Activated CD8-positive, alpha-beta memory T cell treated with anti-CD3 and anti-CD28 coated beads, Interleukin-2, amount 10 ng/mL, durations not matched to agents 7 days and 5 days (primary cell): ENCODE measurements around the gene MYL2. TPM values are rescaled to one million over a fixed set of nuclear protein-coding genes. Genes with fewer than 3 reads are reported as not detected.
A peak's percentile ranks its signal among the peaks of the same experiment; 100 is the strongest.

Experiments used
- ATAC-seq: fragments of 150-1000 bp; cut with Tn5 transposase; one replicate; pipeline ENCODE4 v1.10.0; 2021; ENCODE audit warnings: moderate library complexity
- CTCF ChIA-PET: fragments of 350-600 bp; sonication (Branson Sonifier 250); formaldehyde crosslinking; loops from one replicate; lab custom pipeline; 2021; ENCODE audit warnings: antibody characterized with exemption; lab: Charles Lee
- DNase-seq: peaks from one replicate; pipeline ENCODE4 v3.0.0-alpha.2; 2020
- H3K27ac Mint-ChIP-seq: one replicate; pipeline ENCODE4 v1.8.0; 2021; ENCODE audit warnings: mild to moderate bottlenecking, mixed read lengths
- H3K27me3 Mint-ChIP-seq: one replicate; pipeline ENCODE4 v1.8.0; 2021; ENCODE audit warnings: mixed read lengths
- H3K36me3 Mint-ChIP-seq: one replicate; pipeline ENCODE4 v1.8.0; 2021; ENCODE audit warnings: mild to moderate bottlenecking, mixed read lengths
- H3K4me1 Mint-ChIP-seq: one replicate; pipeline ENCODE4 v1.8.0; 2021; ENCODE audit warnings: mixed read lengths
- H3K4me3 Mint-ChIP-seq: one replicate; pipeline ENCODE4 v1.8.0; 2021; ENCODE audit warnings: mild to moderate bottlenecking, moderate library complexity, mixed read lengths
- H3K9me3 Mint-ChIP-seq: one replicate; pipeline ENCODE4 v1.8.0; 2022; ENCODE audit warnings: low read depth, mixed read lengths
- total RNA-seq, 2 experiments: library from RNA; stranded (reverse); gene quantifications; one replicate each; pipeline ENCODE4 v1.2.3, GENCODE V29; 2021

Gene MYL2
- total RNA-seq, 2 experiments from 2014 or later, result not detected

DNA sequence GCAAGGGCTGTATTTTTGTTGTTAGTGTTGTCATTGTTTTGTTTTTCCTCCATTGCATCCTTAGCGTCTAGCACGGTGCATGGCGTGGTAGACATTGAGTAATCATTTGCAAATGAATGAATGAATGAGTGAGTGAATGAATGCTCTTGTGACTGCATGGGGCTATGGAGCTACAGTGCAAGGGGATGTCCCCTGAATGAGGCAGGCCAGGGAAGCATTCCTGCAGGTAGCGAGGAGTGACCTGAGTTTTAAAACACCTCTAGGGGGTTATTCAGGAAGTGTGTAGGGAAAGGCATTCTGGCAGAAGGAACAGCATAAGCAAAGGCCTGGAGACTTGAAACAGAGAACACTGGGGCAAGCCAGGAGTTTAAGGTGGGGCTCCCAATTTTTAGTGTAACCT lies 16.9 kb downstream of the MYL2 start:
- no peak for ATAC-seq
- H3K36me3 Mint-ChIP-seq, result no peaks in the 10 kb centered on the region
- no peaks in the 10 kb centered on the region for H3K4me1 Mint-ChIP-seq
- no peaks in the 10 kb centered on the region for H3K9me3 Mint-ChIP-seq
- CTCF ChIA-PET, result no interaction called here
- no peak overlapping the region for H3K4me3 Mint-ChIP-seq
- DNase-seq, result no peak
- no peak overlapping the region for H3K27ac Mint-ChIP-seq
- peaks cover 3% of the 10 kb centered on the region for H3K27me3 Mint-ChIP-seq

DNA sequence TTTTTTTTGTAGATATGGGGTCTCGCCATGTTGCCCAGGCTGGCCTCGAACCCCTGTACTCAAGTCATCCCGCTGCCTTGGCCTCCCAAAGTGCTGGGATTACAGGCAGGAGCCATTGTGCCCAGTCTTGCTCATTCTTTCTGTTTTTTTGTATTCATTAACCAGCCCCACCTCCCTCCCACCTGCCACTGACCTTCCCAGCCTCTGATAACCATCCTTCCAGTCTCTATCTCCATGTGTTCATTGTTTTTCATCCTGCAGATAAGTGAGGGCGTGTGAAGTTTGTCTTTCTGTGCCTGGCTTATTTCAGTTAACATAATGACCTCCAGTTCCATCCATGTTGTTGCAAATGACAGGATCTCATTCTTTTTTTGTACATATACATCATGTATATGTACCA lies 19.0 kb downstream of the MYL2 start:
- Mint-ChIP-seq H3K27ac (no peak overlapping the region), H3K4me1 (no peaks in the 10 kb centered on the region), H3K4me3 (no peak overlapping the region), H3K9me3 (no peaks in the 10 kb centered on the region), H3K36me3 (no peaks in the 10 kb centered on the region), H3K27me3 (peaks cover 5% of the 10 kb centered on the region)
- CTCF ChIA-PET, result no interaction called here
- no peak for DNase-seq
- no peak for ATAC-seq

DNA sequence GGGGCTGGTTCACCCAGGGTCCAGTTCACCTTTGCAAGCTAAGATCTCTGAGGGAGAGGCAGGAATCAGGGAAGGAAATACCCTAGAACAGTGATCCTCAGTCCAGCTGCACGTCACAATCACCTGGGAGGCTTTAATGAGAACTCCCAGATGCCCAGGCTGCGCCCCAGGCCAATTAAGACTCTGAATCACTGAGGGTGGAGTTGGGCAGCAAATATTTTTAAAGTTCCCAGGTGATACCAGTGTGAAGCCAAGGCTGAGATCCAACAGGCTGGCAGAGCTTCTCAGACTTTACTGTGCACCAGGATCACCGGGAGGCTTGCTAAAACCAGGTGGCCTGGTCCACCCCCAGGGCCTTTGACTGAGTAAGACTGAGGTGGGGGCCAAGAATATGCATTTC lies 23.8 kb downstream of the MYL2 start:
- no peak for DNase-seq
- H3K36me3 Mint-ChIP-seq, result no peaks in the 10 kb centered on the region
- H3K4me1 Mint-ChIP-seq, result peaks cover 4% of the 10 kb centered on the region
- H3K4me3 Mint-ChIP-seq, result no peak overlapping the region
- CTCF ChIA-PET, result interaction anchor here (0.6 to 3.3 kb wide), 4 partner anchors 9 to 124 kb away, joined by 3 to 15 read pairs (median 6); no protein-coding TSS in a partner anchor
- H3K27me3 Mint-ChIP-seq, result peaks cover 24% of the 10 kb centered on the region
- no peak overlapping the region for H3K27ac Mint-ChIP-seq
- ATAC-seq, result no peak
- H3K9me3 Mint-ChIP-seq, result no peaks in the 10 kb centered on the region

DNA sequence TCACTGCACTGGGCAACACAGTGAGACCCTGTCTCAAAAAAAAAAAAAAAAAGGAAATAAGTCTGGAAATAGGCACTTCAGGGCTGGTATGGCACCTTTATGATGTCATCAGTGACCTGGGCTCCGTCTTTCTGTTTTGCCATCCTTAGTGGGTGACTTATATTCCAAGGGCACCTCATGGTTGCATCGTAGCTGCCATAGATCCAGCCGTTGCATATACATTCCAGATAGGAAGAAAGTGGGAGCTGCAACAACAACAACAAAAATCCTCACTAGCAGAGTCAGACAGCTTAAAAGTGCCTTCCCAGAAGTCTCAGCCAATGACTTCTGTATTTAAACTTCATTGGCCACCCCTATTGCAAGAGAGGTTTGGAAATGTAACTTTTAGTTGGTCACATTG lies 26.4 kb downstream of the MYL2 start:
- CTCF ChIA-PET, result interaction anchor here (1.6 to 2.8 kb wide), 2 partner anchors 12 to 13 kb away, joined by 5 to 9 read pairs; no protein-coding TSS in a partner anchor
- no peak overlapping the region for H3K27ac Mint-ChIP-seq
- H3K4me3 Mint-ChIP-seq, result no peak overlapping the region
- H3K9me3 Mint-ChIP-seq, result no peaks in the 10 kb centered on the region
- H3K4me1 Mint-ChIP-seq, result peaks cover 4% of the 10 kb centered on the region
- no peak for DNase-seq
- no peak for ATAC-seq
- no peaks in the 10 kb centered on the region for H3K36me3 Mint-ChIP-seq
- H3K27me3 Mint-ChIP-seq, result peaks cover 30% of the 10 kb centered on the region

DNA sequence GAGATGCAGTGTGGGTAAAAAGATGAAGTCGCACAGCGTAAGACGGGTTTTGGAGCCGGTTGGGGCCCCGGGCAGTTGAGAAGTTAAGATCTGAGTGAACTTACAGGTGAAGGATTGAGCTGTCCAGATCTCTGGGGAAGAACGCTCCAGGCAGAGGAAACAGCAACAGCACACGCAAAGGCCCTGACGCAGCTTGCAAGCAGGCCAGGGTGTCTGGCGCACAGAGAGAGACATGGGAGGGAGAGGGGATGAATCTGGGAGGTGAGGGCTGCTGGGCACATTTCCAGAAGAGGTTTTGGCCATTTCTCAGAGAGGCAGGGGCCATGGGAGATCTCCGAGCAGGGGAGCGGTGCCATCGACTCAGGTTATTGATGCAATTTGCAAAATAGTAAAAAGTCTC lies 31.0 kb downstream of the MYL2 start:
- DNase-seq (no peak), ATAC-seq (no peak)
- Mint-ChIP-seq H3K36me3 (no peaks in the 10 kb centered on the region), H3K4me1 (peaks cover 6% of the 10 kb centered on the region), H3K27me3 (peaks cover 20% of the 10 kb centered on the region), H3K27ac (no peak overlapping the region), H3K9me3 (no peaks in the 10 kb centered on the region), H3K4me3 (no peak overlapping the region)
- CTCF ChIA-PET, result interaction anchor here (3.0 kb wide), 1 partner anchor 8 kb away, joined by 15 read pairs; no protein-coding TSS in a partner anchor

DNA sequence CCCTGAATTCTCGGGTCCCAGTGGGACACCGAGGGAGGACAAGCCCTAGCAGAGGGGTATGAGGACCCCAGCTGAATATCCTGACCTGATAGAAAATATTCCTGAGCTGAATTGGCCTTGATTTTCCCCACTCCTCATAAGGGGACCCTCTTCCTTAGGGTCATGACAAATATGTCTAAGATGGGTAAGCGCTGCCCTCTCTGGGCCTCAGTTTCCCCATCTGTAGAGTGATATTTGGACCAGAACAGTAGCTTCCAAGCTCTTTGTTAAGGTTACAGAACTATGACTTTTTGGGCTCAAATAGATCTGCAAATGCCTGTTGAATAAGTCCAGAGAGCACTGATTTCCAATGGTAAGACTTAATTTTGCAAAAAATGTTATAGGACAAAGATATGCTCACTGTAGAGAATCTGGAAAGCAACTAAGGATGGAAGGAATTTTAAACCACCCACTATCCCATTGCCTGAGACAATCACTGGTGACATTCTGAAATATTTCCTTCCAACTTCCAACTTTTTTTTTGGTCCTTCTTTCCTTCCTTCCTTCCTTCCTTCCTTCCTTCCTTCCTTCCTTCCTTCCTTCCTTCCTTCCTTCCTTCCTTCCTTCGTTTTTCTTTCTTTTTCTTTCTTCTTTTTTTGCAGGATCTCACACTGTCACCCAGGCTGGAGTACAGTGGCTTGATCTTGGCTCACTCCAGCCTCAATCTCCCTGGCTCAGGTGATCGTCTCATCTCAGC lies 32.0 kb downstream of the MYL2 start:
- Mint-ChIP-seq H3K4me3 (no peak overlapping the region), H3K27me3 (peaks cover 18% of the 10 kb centered on the region), H3K27ac (no peak overlapping the region), H3K36me3 (no peaks in the 10 kb centered on the region), H3K4me1 (peaks cover 6% of the 10 kb centered on the region), H3K9me3 (no peaks in the 10 kb centered on the region)
- DNase-seq, result no peak
- peak; percentile 13 for ATAC-seq
- CTCF ChIA-PET, result interaction anchor here (0.6 to 3.0 kb wide), 30 partner anchors 8 to 457 kb away, joined by 3 to 15 read pairs (median 4); partner anchors contain the start of genes ARPC3, CCDC63, FAM216A and GPN3

DNA sequence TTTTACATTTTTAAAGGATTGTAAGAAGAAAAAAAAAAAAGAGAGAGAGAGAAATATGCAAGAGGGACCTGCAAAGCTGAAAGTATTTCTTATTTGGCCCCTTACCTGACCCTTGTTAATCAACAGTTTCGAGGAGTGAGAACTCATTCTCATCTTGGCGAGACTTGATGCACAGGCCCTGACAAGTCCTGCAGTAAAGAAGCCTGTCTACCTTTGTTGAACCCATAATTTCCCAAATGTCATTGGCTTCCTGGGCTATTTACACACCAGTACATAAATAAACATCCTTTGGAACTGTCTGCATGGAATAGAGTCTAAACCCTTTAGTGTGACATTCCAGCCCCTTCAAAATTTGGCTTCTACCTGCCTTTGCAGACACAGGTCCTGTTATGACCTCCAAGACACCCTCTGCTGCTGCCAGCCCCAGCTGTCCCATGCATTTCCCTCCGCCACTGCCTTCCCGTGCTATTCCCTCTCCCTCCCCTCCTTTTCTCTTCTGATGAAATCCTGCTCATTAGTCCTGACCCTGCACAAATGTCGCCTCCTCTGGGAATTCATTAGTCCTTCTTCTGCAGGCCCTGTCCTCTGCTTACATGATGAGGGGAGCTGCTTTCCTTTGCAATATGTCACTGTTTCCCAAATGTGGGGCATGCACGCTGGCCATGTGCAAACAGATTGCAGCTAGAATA lies 35.1 kb downstream of the MYL2 start:
- ATAC-seq (no peak), DNase-seq (no peak)
- no peak overlapping the region for H3K27ac Mint-ChIP-seq
- peaks cover 7% of the 10 kb centered on the region for H3K27me3 Mint-ChIP-seq
- H3K9me3 Mint-ChIP-seq, result peaks cover 3% of the 10 kb centered on the region
- peaks cover 6% of the 10 kb centered on the region for H3K4me1 Mint-ChIP-seq
- no peaks in the 10 kb centered on the region for H3K36me3 Mint-ChIP-seq
- no peak overlapping the region for H3K4me3 Mint-ChIP-seq
- CTCF ChIA-PET, result interaction anchor here (1.4 kb wide), 1 partner anchor 10 kb away, joined by 6 read pairs; no protein-coding TSS in a partner anchor

DNA sequence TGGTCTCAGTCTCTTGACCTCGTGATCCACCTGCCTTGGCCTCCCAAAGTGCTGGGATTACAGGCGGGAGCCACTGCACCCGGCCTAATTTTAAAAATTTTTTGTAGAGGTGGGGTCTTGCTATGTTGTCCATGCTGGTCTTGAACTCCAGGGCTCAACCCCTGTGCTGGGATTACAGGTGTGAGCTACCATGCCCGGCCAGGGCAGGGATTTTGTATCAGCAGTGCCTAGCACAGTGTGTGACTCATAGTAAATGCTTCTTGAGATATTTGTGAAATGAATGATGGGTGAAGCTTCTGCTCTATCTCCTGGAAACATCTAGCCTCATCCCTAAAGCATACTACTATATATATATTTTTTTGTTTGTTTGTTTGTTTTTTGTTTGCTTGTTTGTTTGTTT lies 37.1 kb downstream of the MYL2 start:
- Mint-ChIP-seq H3K4me1 (peaks cover 6% of the 10 kb centered on the region), H3K27ac (no peak overlapping the region), H3K4me3 (no peak overlapping the region), H3K36me3 (no peaks in the 10 kb centered on the region), H3K27me3 (peaks cover 8% of the 10 kb centered on the region), H3K9me3 (peaks cover 3% of the 10 kb centered on the region)
- DNase-seq, result no peak
- CTCF ChIA-PET, result interaction anchor here (2.1 kb wide), 1 partner anchor 11 kb away, joined by 5 read pairs; no protein-coding TSS in a partner anchor
- ATAC-seq, result no peak

DNA sequence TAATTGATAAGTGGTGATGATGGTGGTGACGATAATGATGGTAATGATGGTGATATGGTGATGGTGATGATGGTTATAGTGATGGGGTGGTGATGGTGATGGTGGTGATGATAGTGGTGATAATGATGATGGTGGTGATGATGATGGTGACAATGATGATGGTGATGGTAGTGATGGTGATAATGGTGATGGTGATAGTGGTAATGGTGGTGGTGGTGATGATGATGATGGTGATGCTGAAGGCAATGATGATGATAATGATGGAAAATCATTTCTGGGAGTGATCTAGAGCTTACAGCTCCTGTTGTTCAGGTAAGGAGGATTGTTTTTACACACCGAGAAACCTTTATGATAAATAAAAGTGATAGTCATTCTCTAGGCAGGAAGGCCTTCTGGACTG lies 39.7 kb downstream of the MYL2 start:
- Mint-ChIP-seq H3K27ac (no peak overlapping the region), H3K9me3 (peaks cover 3% of the 10 kb centered on the region), H3K4me1 (no peaks in the 10 kb centered on the region), H3K36me3 (no peaks in the 10 kb centered on the region), H3K4me3 (no peak overlapping the region), H3K27me3 (peaks cover 8% of the 10 kb centered on the region)
- DNase-seq, result no peak
- CTCF ChIA-PET, result no interaction called here
- no peak for ATAC-seq

DNA sequence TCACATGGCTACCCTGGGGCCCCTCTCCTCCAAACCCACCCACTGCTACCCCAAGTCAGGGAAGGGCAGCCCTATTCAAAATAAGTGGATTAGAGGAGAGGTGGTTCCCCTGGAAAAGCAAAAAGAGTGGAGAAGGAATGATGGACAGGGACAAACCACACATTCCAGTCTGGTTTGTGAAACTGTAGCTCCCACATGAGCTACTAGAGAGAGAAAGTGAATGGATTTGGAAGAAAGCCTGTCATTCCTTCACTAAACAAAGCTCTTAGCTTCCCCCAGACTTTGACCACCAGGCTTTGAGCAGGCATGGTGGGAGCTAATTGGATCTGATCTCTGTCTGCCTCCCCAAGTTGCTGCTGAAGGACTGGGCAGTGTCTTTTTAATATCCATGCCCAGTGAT lies 45.6 kb downstream of the MYL2 start:
- ATAC-seq (no peak), DNase-seq (no peak)
- H3K9me3 Mint-ChIP-seq, result no peaks in the 10 kb centered on the region
- no peaks in the 10 kb centered on the region for H3K36me3 Mint-ChIP-seq
- CTCF ChIA-PET, result interaction anchor here (1.2 kb wide), 1 partner anchor 13 kb away, joined by 4 read pairs; no protein-coding TSS in a partner anchor
- no peak overlapping the region for H3K4me3 Mint-ChIP-seq
- H3K4me1 Mint-ChIP-seq, result no peaks in the 10 kb centered on the region
- no peak overlapping the region for H3K27ac Mint-ChIP-seq
- peaks cover 14% of the 10 kb centered on the region for H3K27me3 Mint-ChIP-seq

DNA sequence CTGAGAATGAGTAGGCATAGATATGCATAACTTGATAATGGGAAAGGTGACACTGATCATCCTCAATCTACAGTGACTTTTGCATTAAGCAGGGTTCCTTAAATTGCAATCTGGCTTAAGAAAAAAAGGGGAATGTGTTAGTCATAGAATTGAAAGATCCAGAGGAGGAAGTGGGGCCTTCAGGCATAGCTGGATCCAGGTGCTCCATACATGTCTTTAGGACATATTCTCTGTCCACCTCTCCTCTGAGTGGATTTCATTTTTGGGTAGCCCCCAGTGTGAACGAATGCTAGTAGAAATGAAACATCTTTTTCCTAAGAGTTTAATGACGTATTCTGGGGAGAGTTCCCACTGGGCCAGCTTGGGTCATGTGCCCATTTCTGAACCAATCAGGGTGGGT lies 46.0 kb downstream of the MYL2 start:
- CTCF ChIA-PET, result interaction anchor here (1.2 kb wide), 1 partner anchor 13 kb away, joined by 4 read pairs; no protein-coding TSS in a partner anchor
- Mint-ChIP-seq H3K4me3 (no peak overlapping the region), H3K27ac (no peak overlapping the region), H3K27me3 (peaks cover 13% of the 10 kb centered on the region), H3K4me1 (no peaks in the 10 kb centered on the region), H3K36me3 (no peaks in the 10 kb centered on the region), H3K9me3 (no peaks in the 10 kb centered on the region)
- ATAC-seq, result no peak
- no peak for DNase-seq

DNA sequence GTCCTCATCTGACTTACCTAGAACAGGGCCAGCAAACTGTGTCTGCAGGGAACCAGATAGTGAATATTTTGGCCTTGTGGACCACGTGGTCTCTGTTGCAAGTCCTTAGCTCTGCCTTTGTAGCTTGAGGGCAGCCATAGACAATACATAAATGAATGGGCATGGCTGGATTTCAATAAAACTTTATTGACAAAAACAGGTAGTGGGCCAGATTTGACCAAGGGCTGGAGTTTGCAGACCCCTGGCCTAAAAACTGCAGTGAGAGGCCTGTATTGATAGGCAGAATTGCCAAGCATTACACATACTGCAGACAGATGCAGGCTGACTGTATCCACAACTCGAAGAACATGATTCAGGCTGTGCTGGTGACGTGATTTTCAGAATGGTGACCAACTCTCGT lies 48.3 kb downstream of the MYL2 start:
- DNase-seq (no peak), ATAC-seq (no peak)
- no peaks in the 10 kb centered on the region for H3K9me3 Mint-ChIP-seq
- H3K4me3 Mint-ChIP-seq, result no peak overlapping the region
- CTCF ChIA-PET, result interaction anchor here (1.2 kb wide), 1 partner anchor 16 kb away, joined by 3 read pairs; no protein-coding TSS in a partner anchor
- H3K36me3 Mint-ChIP-seq, result no peaks in the 10 kb centered on the region
- peaks cover 6% of the 10 kb centered on the region for H3K27me3 Mint-ChIP-seq
- no peaks in the 10 kb centered on the region for H3K4me1 Mint-ChIP-seq
- H3K27ac Mint-ChIP-seq, result no peak overlapping the region

DNA sequence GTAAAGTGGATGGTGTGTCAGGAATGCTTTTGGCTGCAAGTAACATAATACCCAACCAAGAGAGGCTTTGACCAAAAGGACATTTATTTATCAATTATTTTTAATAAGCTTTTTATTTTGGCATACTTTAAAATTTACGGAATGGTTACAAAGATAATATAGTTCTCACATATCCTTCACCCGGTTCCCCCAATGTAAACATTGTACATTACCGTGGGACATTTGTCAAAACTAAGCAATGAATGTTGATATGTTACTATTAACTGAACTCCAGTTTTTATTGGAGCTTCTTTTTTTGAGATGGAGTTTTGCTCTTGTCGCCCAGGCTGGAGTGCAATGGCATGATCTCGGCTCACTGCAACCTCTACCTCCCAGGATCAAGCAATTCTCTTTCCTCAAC lies 50.6 kb downstream of the MYL2 start:
- no peak for DNase-seq
- H3K4me1 Mint-ChIP-seq, result no peaks in the 10 kb centered on the region
- H3K9me3 Mint-ChIP-seq, result no peaks in the 10 kb centered on the region
- H3K4me3 Mint-ChIP-seq, result no peak overlapping the region
- no peak for ATAC-seq
- peaks cover 3% of the 10 kb centered on the region for H3K27me3 Mint-ChIP-seq
- no peaks in the 10 kb centered on the region for H3K36me3 Mint-ChIP-seq
- CTCF ChIA-PET, result interaction anchor here (0.8 kb wide), 1 partner anchor 18 kb away, joined by 3 read pairs; no protein-coding TSS in a partner anchor
- H3K27ac Mint-ChIP-seq, result no peak overlapping the region
